Astrocyte (in vitro differentiated cells and primary cell): ENCODE data around the gene ABCA7.

Source experiments
- CTCF ChIP-seq: IDR thresholded peaks from 2 replicates; pipeline ENCODE4 v1.5.1; 2011; ENCODE audit warnings: low read depth, mild to moderate bottlenecking, inconsistent platforms, low read length, moderate library complexity; ENCODE audit not compliant: insufficient read depth
- EZH2 ChIP-seq: IDR thresholded peaks from 2 replicates; pipeline ENCODE4 v1.6.1; 2012; ENCODE audit warnings: mild to moderate bottlenecking, low read length, inconsistent platforms; ENCODE audit not compliant: insufficient read depth

GRCh38 chr19:1010586-1011510 is 29.1 kb upstream of the ABCA7 start:
- TF ChIP-seq CTCF (no peak), EZH2 (no peak)
